ENCODE data around the gene NYNRIN.

Gene NYNRIN

DNA sequence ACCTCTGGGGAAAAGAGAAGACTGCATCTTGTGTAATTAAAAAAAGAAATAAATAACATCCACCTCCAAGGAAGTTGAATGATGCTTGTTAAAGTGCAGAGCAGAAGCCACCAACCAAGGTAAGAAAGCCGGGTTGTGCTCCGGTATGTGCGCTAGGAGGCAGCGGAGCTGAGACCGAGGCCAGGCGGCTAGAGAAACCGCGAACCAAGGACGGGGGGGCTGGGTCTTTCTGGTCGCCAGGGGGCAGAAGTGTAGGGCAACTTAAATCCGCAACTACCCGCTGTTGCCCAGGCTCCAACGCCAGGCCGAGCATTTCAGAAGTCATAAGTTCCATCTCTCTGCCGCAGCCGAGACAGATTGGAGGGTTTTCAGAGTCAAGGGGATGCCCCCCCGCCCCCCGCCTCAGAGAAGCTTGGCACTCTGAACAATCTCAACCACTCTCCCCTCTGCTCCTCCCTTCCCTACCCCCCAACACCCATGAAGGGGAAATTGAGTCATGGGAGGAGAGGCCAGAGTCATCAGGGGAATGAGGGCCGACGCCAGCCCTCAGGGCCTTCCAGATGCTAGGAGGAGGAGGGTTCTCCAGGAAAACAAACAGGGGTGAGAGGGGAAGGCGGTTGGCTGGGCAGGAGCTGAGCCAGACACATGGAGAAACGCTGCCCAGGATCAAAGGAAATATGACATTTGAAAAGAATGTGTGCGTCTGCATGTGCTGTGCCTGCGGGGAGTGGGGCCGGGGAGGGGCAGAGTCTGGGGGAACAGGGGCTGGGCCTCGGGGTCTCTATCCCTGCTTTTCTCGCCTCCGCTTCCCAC is 33.0 kb upstream of the NYNRIN start:
- Histone ChIP-seq H3K27me3 (ENCODE audit: insufficient read depth, low read depth, severe bottlenecking) (no peaks in the 10 kb centered on the region), H3K9me3 (ENCODE audit: severe bottlenecking) (no peaks in the 10 kb centered on the region), H3K36me3 (no peaks in the 10 kb centered on the region; the same call in 1 of the 2 replicates), H3K27ac (peak overlapping the region; percentile 94), H3K4me3 (ENCODE audit: low read depth, low read length) (peak overlapping the region; percentile 80)
- peak; percentile 92 for DNase-seq
- TF ChIP-seq, protein P1, sequence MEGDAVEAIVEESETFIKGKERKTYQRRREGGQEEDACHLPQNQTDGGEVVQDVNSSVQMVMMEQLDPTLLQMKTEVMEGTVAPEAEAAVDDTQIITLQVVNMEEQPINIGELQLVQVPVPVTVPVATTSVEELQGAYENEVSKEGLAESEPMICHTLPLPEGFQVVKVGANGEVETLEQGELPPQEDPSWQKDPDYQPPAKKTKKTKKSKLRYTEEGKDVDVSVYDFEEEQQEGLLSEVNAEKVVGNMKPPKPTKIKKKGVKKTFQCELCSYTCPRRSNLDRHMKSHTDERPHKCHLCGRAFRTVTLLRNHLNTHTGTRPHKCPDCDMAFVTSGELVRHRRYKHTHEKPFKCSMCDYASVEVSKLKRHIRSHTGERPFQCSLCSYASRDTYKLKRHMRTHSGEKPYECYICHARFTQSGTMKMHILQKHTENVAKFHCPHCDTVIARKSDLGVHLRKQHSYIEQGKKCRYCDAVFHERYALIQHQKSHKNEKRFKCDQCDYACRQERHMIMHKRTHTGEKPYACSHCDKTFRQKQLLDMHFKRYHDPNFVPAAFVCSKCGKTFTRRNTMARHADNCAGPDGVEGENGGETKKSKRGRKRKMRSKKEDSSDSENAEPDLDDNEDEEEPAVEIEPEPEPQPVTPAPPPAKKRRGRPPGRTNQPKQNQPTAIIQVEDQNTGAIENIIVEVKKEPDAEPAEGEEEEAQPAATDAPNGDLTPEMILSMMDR (IDR thresholded peaks at IDR 0.05; ENCODE audit: low read depth, low read length), result peak; percentile 90

DNA sequence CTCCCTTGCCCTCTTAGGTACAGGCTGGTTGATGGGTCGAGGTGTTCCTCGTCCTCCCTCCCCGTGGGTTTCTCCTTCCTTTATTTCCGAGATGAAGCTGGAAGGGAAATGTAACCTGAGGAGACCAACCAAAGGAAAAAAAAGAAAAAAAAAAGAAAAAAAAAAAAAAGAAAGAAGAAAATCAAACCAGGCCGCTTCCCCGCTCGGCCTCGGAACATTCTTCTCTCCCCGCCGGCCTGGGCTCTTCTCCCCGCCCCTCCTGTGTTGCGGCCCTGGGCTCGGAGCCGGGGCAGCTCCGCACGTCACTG is 32.4 kb upstream of the NYNRIN start:
- no peaks in the 10 kb centered on the region; the same call in 1 of the 2 replicates for H3K36me3 ChIP-seq
- TF ChIP-seq, protein P1 (IDR thresholded peaks at IDR 0.05; ENCODE audit: low read depth, low read length), result no peak
- peak overlapping the region; percentile 94 for H3K27ac ChIP-seq
- no peaks in the 10 kb centered on the region for H3K27me3 ChIP-seq (ENCODE audit: insufficient read depth, low read depth, severe bottlenecking)
- peak overlapping the region; percentile 80 for H3K4me3 ChIP-seq (ENCODE audit: low read depth, low read length)
- DNase-seq, result no peak
- H3K9me3 ChIP-seq (ENCODE audit: severe bottlenecking), result no peaks in the 10 kb centered on the region

DNA sequence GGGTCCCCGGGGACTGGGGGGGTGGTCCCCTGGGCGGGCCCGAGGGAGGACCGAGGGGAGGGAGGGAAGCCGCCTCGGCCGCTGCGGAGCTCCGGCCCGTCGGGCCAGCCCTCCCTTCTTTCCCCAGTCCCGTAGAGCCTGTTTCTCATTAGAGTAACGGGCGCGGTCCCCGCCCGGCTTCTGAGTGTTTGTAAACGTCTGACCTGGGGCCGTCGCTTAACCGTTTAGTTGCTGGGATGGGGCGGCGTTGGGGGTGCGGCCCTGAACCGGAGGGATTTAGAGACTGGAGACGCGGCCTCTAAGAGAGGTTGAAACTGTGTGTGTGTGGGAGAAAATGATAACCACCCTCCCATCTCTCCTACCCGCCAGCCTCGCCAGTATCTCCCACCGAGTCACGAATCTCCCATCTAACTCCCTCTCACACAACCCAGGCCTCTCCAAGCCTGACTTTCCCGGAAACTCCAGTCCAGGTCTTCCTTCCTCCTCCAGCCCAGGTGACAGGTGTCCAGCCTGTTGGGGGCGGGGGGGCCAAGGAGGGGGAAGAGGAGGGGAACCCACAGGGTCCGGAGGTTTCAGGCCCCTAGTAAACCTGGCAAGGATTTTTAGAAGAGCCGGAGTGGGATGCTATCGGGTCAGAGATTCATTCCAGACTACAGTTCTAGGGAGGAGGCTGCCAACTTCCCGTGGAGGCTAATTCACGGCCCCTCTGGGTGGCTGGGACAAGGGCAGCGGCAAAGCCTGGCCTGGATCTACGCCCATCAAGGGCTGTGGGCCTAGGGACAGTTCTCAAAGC is 31.9 kb upstream of the NYNRIN start:
- Histone ChIP-seq H3K27me3 (ENCODE audit: insufficient read depth, low read depth, severe bottlenecking) (no peaks in the 10 kb centered on the region), H3K9me3 (ENCODE audit: severe bottlenecking) (no peaks in the 10 kb centered on the region), H3K4me3 (ENCODE audit: low read depth, low read length) (peak overlapping the region; percentile 80), H3K27ac (peak overlapping the region; percentile 94), H3K36me3 (no peaks in the 10 kb centered on the region; the same call in 1 of the 2 replicates)
- DNase-seq, result peak; percentile 98
- TF ChIP-seq, protein P1 (IDR thresholded peaks at IDR 0.05; ENCODE audit: low read depth, low read length), result no peak

DNA sequence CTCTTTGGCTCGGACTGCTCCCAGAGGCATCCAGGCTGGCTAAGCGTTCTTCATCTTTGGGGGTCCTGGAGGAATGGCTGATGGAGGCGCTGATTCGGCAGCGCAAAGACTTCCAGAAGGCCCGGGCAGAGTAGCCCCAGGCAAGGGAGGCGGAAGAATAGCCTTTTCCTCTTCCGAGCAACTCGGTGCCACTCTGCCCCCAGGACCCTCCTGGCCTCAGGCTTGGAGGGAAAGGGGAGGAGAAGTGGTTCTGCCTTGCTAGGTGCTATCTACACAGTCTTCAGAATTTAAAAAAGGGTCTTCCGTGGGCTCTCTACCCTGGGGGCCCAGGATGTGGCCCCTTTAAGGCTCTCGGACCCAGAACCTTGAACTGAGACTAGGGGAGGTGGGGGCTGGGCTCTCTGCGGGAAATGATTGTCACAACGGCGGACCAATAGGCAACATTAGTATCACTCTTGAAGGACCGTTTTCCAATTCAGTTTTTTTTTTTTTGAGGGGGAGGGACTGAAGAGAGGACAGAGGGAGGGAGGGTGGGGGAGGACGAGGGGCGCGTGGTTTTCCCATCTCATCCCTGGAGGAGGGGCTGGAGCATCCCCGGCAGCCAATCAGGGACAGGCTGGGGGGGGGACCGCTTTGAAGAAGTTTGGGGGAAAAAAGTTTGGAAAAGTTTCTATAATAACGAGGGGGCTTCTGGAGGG is 31.1 kb upstream of the NYNRIN start, which contains the start of gene NFATC4:
Gene NFATC4, plus strand, starts transcription at position 671 of the 698 bp plus-strand sequence. CDS start 157 bp downstream, outside the sequence.
- Histone ChIP-seq H3K27me3 (ENCODE audit: insufficient read depth, low read depth, severe bottlenecking) (no peaks in the 10 kb centered on the region), H3K4me3 (ENCODE audit: low read depth, low read length) (peak within 1 kb of the TSS; percentile 80), H3K36me3 (no peaks in the 10 kb centered on the region; the same call in 1 of the 2 replicates), H3K27ac (peak within 1 kb of the TSS; percentile 94), H3K9me3 (ENCODE audit: severe bottlenecking) (no peaks in the 10 kb centered on the region)
- TF ChIP-seq, protein P1 (IDR thresholded peaks at IDR 0.05; ENCODE audit: low read depth, low read length), result no peak
- peak; percentile 93 for DNase-seq

DNA sequence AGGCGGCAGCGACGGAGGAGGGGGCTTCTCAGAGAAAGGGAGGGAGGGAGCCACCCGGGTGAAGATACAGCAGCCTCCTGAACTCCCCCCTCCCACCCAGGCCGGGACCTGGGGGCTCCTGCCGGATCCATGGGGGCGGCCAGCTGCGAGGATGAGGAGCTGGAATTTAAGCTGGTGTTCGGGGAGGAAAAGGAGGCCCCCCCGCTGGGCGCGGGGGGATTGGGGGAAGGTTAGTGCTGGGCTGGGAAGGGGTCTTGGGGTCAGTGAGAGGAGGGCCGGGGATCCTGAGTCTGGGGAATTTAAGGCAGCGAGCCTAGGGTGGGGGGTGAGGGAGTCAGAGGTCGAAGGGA is 30.6 kb upstream of the NYNRIN start:
- H3K9me3 ChIP-seq (ENCODE audit: severe bottlenecking), result no peaks in the 10 kb centered on the region
- peaks cover 2% of the 10 kb centered on the region for H3K36me3 ChIP-seq
- peak overlapping the region; percentile 80 for H3K4me3 ChIP-seq (ENCODE audit: low read depth, low read length)
- H3K27ac ChIP-seq, result peak overlapping the region; percentile 94
- TF ChIP-seq, protein P1 (IDR thresholded peaks at IDR 0.05; ENCODE audit: low read depth, low read length), result no peak
- DNase-seq, result no peak
- H3K27me3 ChIP-seq (ENCODE audit: insufficient read depth, low read depth, severe bottlenecking), result no peaks in the 10 kb centered on the region
